ENCODE measurements around the gene OR10G3. TPM values are rescaled to one million over a fixed set of nuclear protein-coding genes. Genes with fewer than 3 reads are reported as not detected.

Gene OR10G3
- total and polyA plus RNA-seq, 2 of the 13 experiments (the other 11 are each of a cell fraction or from before 2014, with no cell fraction given): not detected

DNA sequence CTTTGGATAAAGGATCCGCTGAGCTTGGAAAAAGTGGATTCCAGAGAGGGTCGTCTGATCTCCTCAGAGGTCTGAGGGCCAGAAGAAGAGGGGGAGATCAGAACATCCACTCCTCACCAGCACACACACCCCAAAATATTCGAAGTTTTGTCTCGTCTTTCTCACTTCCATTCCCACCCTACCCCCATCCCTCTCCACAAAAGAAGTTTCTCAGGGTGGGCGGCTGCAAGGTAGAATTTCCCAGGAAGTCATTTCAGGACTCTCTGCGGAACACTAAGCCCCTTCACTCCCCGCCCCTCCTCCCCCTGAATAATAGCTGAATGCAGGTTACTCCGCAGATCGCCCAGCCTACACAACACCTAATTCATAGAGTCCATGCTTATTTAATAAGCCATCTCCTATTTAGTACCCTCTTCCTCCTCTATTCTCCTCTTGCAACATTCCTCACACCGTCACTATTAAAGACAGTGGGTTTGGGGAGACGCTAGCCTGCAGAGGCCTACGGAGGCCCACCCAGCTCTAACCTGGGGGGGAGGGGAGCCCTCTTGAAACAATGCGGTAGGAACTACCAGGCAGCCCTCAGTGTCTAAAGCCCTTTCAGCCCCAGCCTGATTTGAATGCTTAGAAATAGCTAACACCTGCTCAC, 53.1 kb downstream of the OR10G3 start (continued):
- TF ChIP-seq, protein P1, sequence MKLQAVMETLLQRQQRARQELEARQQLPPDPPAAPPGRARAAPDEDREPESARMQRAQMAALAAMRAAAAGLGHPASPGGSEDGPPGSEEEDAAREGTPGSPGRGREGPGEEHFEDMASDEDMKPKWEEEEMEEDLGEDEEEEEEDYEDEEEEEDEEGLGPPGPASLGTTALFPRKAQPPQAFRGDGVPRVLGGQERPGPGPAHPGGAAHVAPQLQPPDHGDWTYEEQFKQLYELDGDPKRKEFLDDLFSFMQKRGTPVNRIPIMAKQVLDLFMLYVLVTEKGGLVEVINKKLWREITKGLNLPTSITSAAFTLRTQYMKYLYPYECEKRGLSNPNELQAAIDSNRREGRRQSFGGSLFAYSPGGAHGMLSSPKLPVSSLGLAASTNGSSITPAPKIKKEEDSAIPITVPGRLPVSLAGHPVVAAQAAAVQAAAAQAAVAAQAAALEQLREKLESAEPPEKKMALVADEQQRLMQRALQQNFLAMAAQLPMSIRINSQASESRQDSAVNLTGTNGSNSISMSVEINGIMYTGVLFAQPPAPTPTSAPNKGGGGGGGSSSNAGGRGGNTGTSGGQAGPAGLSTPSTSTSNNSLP (IDR thresholded peaks at IDR 0.05; ENCODE audit: low read depth, low read length): peak; percentile 60
- TF ChIP-seq BRD4 (CRISPR knock-in tag; IDR thresholded peaks at IDR 0.05) (no peak), POLR2A (IDR thresholded peaks at IDR 0.05; ENCODE audit: insufficient read depth in 1 of 2, low read depth in 2 of 2, low read length in 2 of 2) (0 out of 4 replicates have a peak, but pooled peaks of 1 of the 2 experiments have one; percentile 3), ZNF740 (CRISPR knock-in tag; IDR thresholded peaks at IDR 0.05) (peak; percentile 53; the same call in 1 of the 2 replicates), ZIK1 (CRISPR knock-in tag; IDR thresholded peaks at IDR 0.05; ENCODE audit: borderline replicate concordance, low read depth) (no peak), ARID2 (CRISPR knock-in tag; IDR thresholded peaks at IDR 0.05; ENCODE audit: borderline replicate concordance) (no peak), ZNF816 (CRISPR knock-in tag; IDR thresholded peaks at IDR 0.05; ENCODE audit: borderline replicate concordance) (peak; percentile 23; the same call in 1 of the 2 replicates), MED13 (CRISPR knock-in tag; IDR thresholded peaks at IDR 0.05) (no peak), ZNF501 (CRISPR knock-in tag; IDR thresholded peaks at IDR 0.05) (peak; percentile 66; the same call in 1 of the 2 replicates), ARNTL (CRISPR knock-in tag; IDR thresholded peaks at IDR 0.05) (0 out of 2 replicates have a peak, but pooled peaks have one; percentile 17), PAXIP1 (CRISPR knock-in tag; conservative IDR thresholded peaks at IDR 0.05) (0 out of 2 replicates have a peak, but pooled peaks have one; percentile 26), ZBTB42 (CRISPR knock-in tag; IDR thresholded peaks at IDR 0.05) (no peak), IRF2 (CRISPR knock-in tag; IDR thresholded peaks at IDR 0.05) (0 out of 2 replicates have a peak, but pooled peaks have one; percentile 19), MYC (CRISPR knock-in tag; IDR thresholded peaks at IDR 0.05; ENCODE audit: borderline replicate concordance) (0 out of 2 replicates have a peak, but pooled peaks have one; percentile 27), YEATS2 (CRISPR knock-in tag; IDR thresholded peaks at IDR 0.05; ENCODE audit: borderline replicate concordance) (0 out of 2 replicates have a peak, but pooled peaks have one; percentile 16), ZNF225 (CRISPR knock-in tag; IDR thresholded peaks at IDR 0.05) (0 out of 2 replicates have a peak, but pooled peaks have one; percentile 10), ZFY (CRISPR knock-in tag; IDR thresholded peaks at IDR 0.05) (peak; percentile 77), ZSCAN29 (CRISPR knock-in tag; conservative IDR thresholded peaks at IDR 0.05) (peak; percentile 73; the same call in 1 of the 2 replicates)
- TF ChIP-seq, protein P2, sequence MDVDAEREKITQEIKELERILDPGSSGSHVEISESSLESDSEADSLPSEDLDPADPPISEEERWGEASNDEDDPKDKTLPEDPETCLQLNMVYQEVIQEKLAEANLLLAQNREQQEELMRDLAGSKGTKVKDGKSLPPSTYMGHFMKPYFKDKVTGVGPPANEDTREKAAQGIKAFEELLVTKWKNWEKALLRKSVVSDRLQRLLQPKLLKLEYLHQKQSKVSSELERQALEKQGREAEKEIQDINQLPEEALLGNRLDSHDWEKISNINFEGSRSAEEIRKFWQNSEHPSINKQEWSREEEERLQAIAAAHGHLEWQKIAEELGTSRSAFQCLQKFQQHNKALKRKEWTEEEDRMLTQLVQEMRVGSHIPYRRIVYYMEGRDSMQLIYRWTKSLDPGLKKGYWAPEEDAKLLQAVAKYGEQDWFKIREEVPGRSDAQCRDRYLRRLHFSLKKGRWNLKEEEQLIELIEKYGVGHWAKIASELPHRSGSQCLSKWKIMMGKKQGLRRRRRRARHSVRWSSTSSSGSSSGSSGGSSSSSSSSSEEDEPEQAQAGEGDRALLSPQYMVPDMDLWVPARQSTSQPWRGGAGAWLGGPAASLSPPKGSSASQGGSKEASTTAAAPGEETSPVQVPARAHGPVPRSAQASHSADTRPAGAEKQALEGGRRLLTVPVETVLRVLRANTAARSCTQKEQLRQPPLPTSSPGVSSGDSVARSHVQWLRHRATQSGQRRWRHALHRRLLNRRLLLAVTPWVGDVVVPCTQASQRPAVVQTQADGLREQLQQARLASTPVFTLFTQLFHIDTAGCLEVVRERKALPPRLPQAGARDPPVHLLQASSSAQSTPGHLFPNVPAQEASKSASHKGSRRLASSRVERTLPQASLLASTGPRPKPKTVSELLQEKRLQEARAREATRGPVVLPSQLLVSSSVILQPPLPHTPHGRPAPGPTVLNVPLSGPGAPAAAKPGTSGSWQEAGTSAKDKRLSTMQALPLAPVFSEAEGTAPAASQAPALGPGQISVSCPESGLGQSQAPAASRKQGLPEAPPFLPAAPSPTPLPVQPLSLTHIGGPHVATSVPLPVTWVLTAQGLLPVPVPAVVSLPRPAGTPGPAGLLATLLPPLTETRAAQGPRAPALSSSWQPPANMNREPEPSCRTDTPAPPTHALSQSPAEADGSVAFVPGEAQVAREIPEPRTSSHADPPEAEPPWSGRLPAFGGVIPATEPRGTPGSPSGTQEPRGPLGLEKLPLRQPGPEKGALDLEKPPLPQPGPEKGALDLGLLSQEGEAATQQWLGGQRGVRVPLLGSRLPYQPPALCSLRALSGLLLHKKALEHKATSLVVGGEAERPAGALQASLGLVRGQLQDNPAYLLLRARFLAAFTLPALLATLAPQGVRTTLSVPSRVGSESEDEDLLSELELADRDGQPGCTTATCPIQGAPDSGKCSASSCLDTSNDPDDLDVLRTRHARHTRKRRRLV (CRISPR knock-in tag; IDR thresholded peaks at IDR 0.05): peak; percentile 64; the same call in 1 of the 2 replicates

Measured in HepG2 (cell line).